ENCODE results near the gene DCP1A.
"Not testable (repeated sequence)": the region's sequence is repeated elsewhere in the genome, so short reads cannot be mapped to it uniquely, and the experiment has no call there.

The DCP1A gene

GRCh38 chr3:53357458-53357857 lies 10.1 kb upstream of the DCP1A start:
- no peak overlapping the region for H3K4me3 ChIP-seq (ENCODE audit: low read depth, low read length)
- H3K4me1 ChIP-seq (ENCODE audit: control insufficient read depth, insufficient read depth, low read length), result no peaks in the 10 kb centered on the region
- H3K9me3 ChIP-seq (ENCODE audit: control insufficient read depth, insufficient read depth, low read depth, low read length), result no peaks in the 10 kb centered on the region
- no peak overlapping the region for H3K27ac ChIP-seq (ENCODE audit: low read depth, low read length)
- H3K9ac ChIP-seq (ENCODE audit: low read length), result no peak overlapping the region
- no peaks in the 10 kb centered on the region for H3K36me3 ChIP-seq (ENCODE audit: control insufficient read depth, insufficient read depth, low read length)
- no peaks in the 10 kb centered on the region for H3K27me3 ChIP-seq (ENCODE audit: control insufficient read depth, insufficient read depth, low read length)

- H3K4me3 ChIP-seq (ENCODE audit: low read depth, low read length), result no peak overlapping the region
- no peaks in the 10 kb centered on the region for H3K36me3 ChIP-seq (ENCODE audit: control insufficient read depth, insufficient read depth, low read length)
- H3K27me3 ChIP-seq (ENCODE audit: control insufficient read depth, insufficient read depth, low read length), result no peaks in the 10 kb centered on the region
- H3K4me1 ChIP-seq (ENCODE audit: control insufficient read depth, insufficient read depth, low read length), result 0 out of 2 replicates have a peak, but pooled peaks cover 3% of the 10 kb centered on the region
- no peak overlapping the region for H3K27ac ChIP-seq (ENCODE audit: low read depth, low read length)
- no peak overlapping the region for H3K9ac ChIP-seq (ENCODE audit: low read length)
- H3K9me3 ChIP-seq (ENCODE audit: control insufficient read depth, insufficient read depth, low read depth, low read length), result no peaks in the 10 kb centered on the region
Observed at GRCh38 chr3:53354945-53355498, 7.7 kb upstream of the DCP1A start.

GRCh38 chr3:53353202-53353601 lies 5.9 kb upstream of the DCP1A start:
- H3K27ac ChIP-seq (ENCODE audit: low read depth, low read length), result no peak overlapping the region
- no peak overlapping the region for H3K9ac ChIP-seq (ENCODE audit: low read length)
- H3K36me3 ChIP-seq (ENCODE audit: control insufficient read depth, insufficient read depth, low read length), result no peaks in the 10 kb centered on the region
- H3K4me3 ChIP-seq (ENCODE audit: low read depth, low read length), result no peak overlapping the region
- H3K27me3 ChIP-seq (ENCODE audit: control insufficient read depth, insufficient read depth, low read length), result no peaks in the 10 kb centered on the region
- H3K9me3 ChIP-seq (ENCODE audit: control insufficient read depth, insufficient read depth, low read depth, low read length), result no peaks in the 10 kb centered on the region
- H3K4me1 ChIP-seq (ENCODE audit: control insufficient read depth, insufficient read depth, low read length), result 0 out of 2 replicates have a peak, but pooled peaks cover 3% of the 10 kb centered on the region

GRCh38 chr3:53350652-53351051 lies 3.3 kb upstream of the DCP1A start:
- Histone ChIP-seq H3K27ac (ENCODE audit: low read depth, low read length) (no peak overlapping the region), H3K27me3 (ENCODE audit: control insufficient read depth, insufficient read depth, low read length) (no peaks in the 10 kb centered on the region), H3K4me1 (ENCODE audit: control insufficient read depth, insufficient read depth, low read length) (peaks cover 8% of the 10 kb centered on the region; the same call in 1 of the 2 replicates), H3K9ac (ENCODE audit: low read length) (no peak overlapping the region), H3K9me3 (ENCODE audit: control insufficient read depth, insufficient read depth, low read depth, low read length) (no peaks in the 10 kb centered on the region), H3K4me3 (ENCODE audit: low read depth, low read length) (no peak overlapping the region), H3K36me3 (ENCODE audit: control insufficient read depth, insufficient read depth, low read length) (no peaks in the 10 kb centered on the region)

GRCh38 chr3:53348118-53348517 lies 775 bp upstream of the DCP1A start:
- not testable (repeated sequence) for H3K27me3 ChIP-seq (ENCODE audit: control insufficient read depth, insufficient read depth, low read length)

GRCh38 chr3:53346922-53347260 lies 452 bp downstream of the DCP1A start:
- Histone ChIP-seq H3K27me3 (ENCODE audit: control insufficient read depth, insufficient read depth, low read length) (no peaks in the 10 kb centered on the region), H3K27ac (ENCODE audit: low read depth, low read length) (peak overlapping the region; percentile 85), H3K4me1 (ENCODE audit: control insufficient read depth, insufficient read depth, low read length) (peaks cover 8% of the 10 kb centered on the region; the same call in 1 of the 2 replicates), H3K9ac (ENCODE audit: low read length) (peak overlapping the region; percentile 94), H3K4me3 (ENCODE audit: low read depth, low read length) (peak overlapping the region; percentile 93), H3K9me3 (ENCODE audit: control insufficient read depth, insufficient read depth, low read depth, low read length) (no peaks in the 10 kb centered on the region), H3K36me3 (ENCODE audit: control insufficient read depth, insufficient read depth, low read length) (peaks cover 15% of the 10 kb centered on the region)

More at GRCh38 chr3:53348118-53348517, 775 bp upstream of the DCP1A start:
- peak overlapping the region; percentile 93 for H3K4me3 ChIP-seq (ENCODE audit: low read depth, low read length)
- H3K9ac ChIP-seq (ENCODE audit: low read length), result peak overlapping the region; percentile 65
- not testable (repeated sequence) for H3K4me1 ChIP-seq (ENCODE audit: control insufficient read depth, insufficient read depth, low read length); H3K9me3 ChIP-seq (ENCODE audit: control insufficient read depth, insufficient read depth, low read depth, low read length); H3K36me3 ChIP-seq (ENCODE audit: control insufficient read depth, insufficient read depth, low read length)
- H3K27ac ChIP-seq (ENCODE audit: low read depth, low read length), result peak overlapping the region; percentile 77

- no peak overlapping the region for H3K27ac ChIP-seq (ENCODE audit: low read depth, low read length)
Observed at GRCh38 chr3:53346514-53346913, 829 bp downstream of the DCP1A start.

GRCh38 chr3:53342353-53342752 lies 5.0 kb downstream of the DCP1A start:
- H3K4me1 ChIP-seq (ENCODE audit: control insufficient read depth, insufficient read depth, low read length), result peaks cover 6% of the 10 kb centered on the region; the same call in 1 of the 2 replicates
- no peak overlapping the region for H3K27ac ChIP-seq (ENCODE audit: low read depth, low read length)
- no peak overlapping the region for H3K9ac ChIP-seq (ENCODE audit: low read length)
- peaks cover 43% of the 10 kb centered on the region for H3K36me3 ChIP-seq (ENCODE audit: control insufficient read depth, insufficient read depth, low read length)
- H3K9me3 ChIP-seq (ENCODE audit: control insufficient read depth, insufficient read depth, low read depth, low read length), result no peaks in the 10 kb centered on the region
- H3K4me3 ChIP-seq (ENCODE audit: low read depth, low read length), result no peak overlapping the region
- no peaks in the 10 kb centered on the region for H3K27me3 ChIP-seq (ENCODE audit: control insufficient read depth, insufficient read depth, low read length)

More at GRCh38 chr3:53346514-53346913, 829 bp downstream of the DCP1A start:
- H3K9ac ChIP-seq (ENCODE audit: low read length), result peak overlapping the region; percentile 94
- peaks cover 17% of the 10 kb centered on the region for H3K36me3 ChIP-seq (ENCODE audit: control insufficient read depth, insufficient read depth, low read length)
- H3K4me1 ChIP-seq (ENCODE audit: control insufficient read depth, insufficient read depth, low read length), result peaks cover 8% of the 10 kb centered on the region; the same call in 1 of the 2 replicates
- H3K27me3 ChIP-seq (ENCODE audit: control insufficient read depth, insufficient read depth, low read length), result no peaks in the 10 kb centered on the region
- H3K4me3 ChIP-seq (ENCODE audit: low read depth, low read length), result peak overlapping the region; percentile 93
- no peaks in the 10 kb centered on the region for H3K9me3 ChIP-seq (ENCODE audit: control insufficient read depth, insufficient read depth, low read depth, low read length)

GRCh38 chr3:53337167-53337940 lies 10.0 kb downstream of the DCP1A start:
- peaks cover 55% of the 10 kb centered on the region for H3K36me3 ChIP-seq (ENCODE audit: control insufficient read depth, insufficient read depth, low read length)
- H3K9ac ChIP-seq (ENCODE audit: low read length), result no peak overlapping the region
- no peak overlapping the region for H3K27ac ChIP-seq (ENCODE audit: low read depth, low read length)
- no peak overlapping the region for H3K4me3 ChIP-seq (ENCODE audit: low read depth, low read length)
- no peaks in the 10 kb centered on the region for H3K9me3 ChIP-seq (ENCODE audit: control insufficient read depth, insufficient read depth, low read depth, low read length)
- H3K4me1 ChIP-seq (ENCODE audit: control insufficient read depth, insufficient read depth, low read length), result no peaks in the 10 kb centered on the region
- H3K27me3 ChIP-seq (ENCODE audit: control insufficient read depth, insufficient read depth, low read length), result no peaks in the 10 kb centered on the region

- H3K4me3 ChIP-seq (ENCODE audit: low read depth, low read length), result no peak overlapping the region
- no peaks in the 10 kb centered on the region for H3K9me3 ChIP-seq (ENCODE audit: control insufficient read depth, insufficient read depth, low read depth, low read length)
- H3K9ac ChIP-seq (ENCODE audit: low read length), result no peak overlapping the region
- H3K36me3 ChIP-seq (ENCODE audit: control insufficient read depth, insufficient read depth, low read length), result peaks cover 47% of the 10 kb centered on the region
- H3K4me1 ChIP-seq (ENCODE audit: control insufficient read depth, insufficient read depth, low read length), result no peaks in the 10 kb centered on the region
- no peak overlapping the region for H3K27ac ChIP-seq (ENCODE audit: low read depth, low read length)
- no peaks in the 10 kb centered on the region for H3K27me3 ChIP-seq (ENCODE audit: control insufficient read depth, insufficient read depth, low read length)
Observed at GRCh38 chr3:53334742-53335141, 12.6 kb downstream of the DCP1A start.

GRCh38 chr3:53331871-53332270 lies 15.5 kb downstream of the DCP1A start:
- peaks cover 7% of the 10 kb centered on the region; the same call in 1 of the 2 replicates for H3K9me3 ChIP-seq (ENCODE audit: control insufficient read depth, insufficient read depth, low read depth, low read length)
- H3K36me3 ChIP-seq (ENCODE audit: control insufficient read depth, insufficient read depth, low read length), result peaks cover 52% of the 10 kb centered on the region
- no peak overlapping the region for H3K9ac ChIP-seq (ENCODE audit: low read length)

More at GRCh38 chr3:53331871-53332270, 15.5 kb downstream of the DCP1A start:
- Histone ChIP-seq H3K4me3 (ENCODE audit: low read depth, low read length) (no peak overlapping the region), H3K27ac (ENCODE audit: low read depth, low read length) (no peak overlapping the region), H3K4me1 (ENCODE audit: control insufficient read depth, insufficient read depth, low read length) (no peaks in the 10 kb centered on the region), H3K27me3 (ENCODE audit: control insufficient read depth, insufficient read depth, low read length) (no peaks in the 10 kb centered on the region)

Measured in HUES6 (cell line).